Measurements from ENCODE around the gene TFDP3.

- TF ChIP-seq CTCF (IDR thresholded peaks at IDR 0.05) = no peak
- TF ChIP-seq POLR2A (IDR thresholded peaks at IDR 0.05) = no peak
- TF ChIP-seq POLR2AphosphoS5 (IDR thresholded peaks at IDR 0.05) = no peak
These were observed 33.0 kb downstream of the TFDP3 start for GRCh38 chrX:133185119-133185518.
